GM18505 (cell line): ENCODE measurements around the gene RAB24.

Experiments used
- ATAC-seq: cut with Tn5 transposase; IDR thresholded peaks from one replicate; pipeline ENCODE4 v1.9.1; 2021; ENCODE audit not compliant: unreplicated experiment
- POLR2A ChIP-seq: IDR thresholded peaks from 4 replicates; pipeline ENCODE4 v1.6.1; 2011; ENCODE audit warnings: borderline replicate concordance; ENCODE audit not compliant: insufficient read depth, insufficient read length; ENCODE audit errors: extremely low read depth

RAB24 gene

DNA sequence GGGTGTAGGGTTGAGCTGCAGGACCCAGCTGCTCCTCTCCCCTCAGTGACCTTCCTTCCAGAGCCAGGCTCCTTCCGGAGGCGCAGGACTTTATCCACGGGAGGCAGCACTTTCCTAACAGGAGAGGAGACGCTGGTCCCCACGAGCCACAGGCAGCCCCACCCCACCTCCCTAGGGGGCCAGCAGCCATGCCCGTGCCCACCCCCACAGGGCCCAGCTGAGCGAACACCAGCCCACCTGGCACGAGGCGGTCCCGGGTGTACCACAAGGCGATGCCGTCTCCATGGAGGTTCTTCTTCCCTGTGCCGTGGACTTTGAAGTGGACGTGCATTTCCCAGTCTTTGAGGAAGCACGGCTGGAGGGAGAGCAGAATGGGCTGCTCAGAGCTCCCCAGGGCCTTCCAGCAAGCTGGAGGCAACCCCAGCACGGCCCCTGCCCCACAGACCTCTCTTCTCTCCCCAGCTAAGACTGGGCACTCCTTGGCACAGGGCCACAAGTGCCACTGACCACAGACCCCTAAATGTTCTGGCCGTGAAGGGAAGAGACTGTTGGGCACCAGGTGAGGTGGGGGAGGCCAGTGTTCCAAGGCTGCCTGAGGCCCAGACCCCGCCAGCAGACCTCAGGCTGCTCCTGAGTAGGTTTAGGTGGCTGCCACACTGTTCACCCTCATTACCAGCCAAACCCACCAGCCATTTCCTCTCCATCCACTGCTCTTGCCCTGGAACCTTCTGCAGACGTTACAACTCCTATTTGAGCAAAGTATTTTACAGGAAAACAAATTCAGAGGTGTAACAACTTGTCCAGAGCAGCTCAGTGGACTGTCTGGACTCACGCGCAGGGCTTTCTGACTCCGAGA, 35.0 kb upstream of the RAB24 start:
- no peak for ATAC-seq
- TF ChIP-seq POLR2A: no peak

DNA sequence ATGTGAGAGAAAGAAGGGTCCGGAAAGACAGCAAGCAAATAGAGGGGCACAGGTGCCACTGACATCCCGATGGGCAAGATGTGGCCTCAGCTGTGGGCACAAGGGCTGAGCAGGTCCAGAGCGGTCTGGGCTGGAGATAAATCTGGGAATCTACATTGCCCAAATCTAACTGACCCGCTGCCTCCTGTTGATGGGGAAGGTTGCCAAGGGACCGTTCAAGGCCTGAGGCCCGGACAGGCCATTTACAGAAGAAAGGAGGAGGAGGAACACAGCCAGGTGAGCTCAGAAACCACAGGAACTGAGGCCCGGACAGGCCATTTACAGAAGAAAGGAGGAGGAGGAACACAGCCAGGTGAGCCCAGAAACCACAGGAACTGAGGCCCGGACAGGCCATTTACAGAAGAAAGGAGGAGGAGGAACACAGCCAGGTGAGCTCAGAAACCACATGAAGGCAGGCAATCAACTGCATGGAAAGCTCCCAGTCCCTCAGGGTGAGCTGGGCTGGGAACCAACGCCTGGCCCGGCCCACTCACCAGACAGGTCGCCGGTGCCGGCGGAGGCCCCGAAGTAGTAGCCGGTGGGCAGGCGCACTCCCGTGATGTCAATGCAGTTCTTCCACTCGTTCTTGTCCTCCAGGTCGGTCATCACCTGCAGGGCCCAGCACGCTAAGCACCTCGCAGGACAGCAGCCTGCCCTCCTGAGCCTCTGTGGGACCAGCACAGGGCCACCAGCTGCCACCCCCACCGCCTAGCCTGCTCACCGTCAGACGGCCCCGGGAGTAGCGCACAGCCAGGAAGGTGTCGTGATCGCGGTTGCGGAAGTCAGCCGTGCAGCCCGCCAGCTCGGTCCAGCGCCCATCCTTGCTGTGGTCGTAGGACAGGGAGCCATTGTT, 33.3 kb upstream of the RAB24 start:
- ATAC-seq: no peak
- TF ChIP-seq POLR2A: no peak

DNA sequence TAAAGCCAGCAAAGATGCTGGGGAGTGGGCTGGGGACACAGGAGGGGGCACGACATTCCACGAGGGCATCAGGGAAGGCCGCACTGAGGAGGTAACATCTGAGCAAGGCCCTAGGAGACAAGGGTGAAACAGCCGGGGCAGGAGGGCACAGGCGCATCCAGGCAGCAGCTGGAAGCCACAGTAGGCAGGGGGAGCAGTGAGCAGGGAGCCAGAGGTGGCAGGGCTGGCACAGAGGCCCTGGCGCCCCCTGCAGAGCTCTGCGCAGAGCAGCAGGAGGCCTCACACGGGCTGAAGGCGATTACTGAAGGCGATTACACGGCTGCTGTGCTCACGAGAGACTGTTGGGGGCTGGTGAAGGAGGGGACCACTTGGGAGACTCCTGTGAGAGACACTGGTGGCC, 32.6 kb upstream of the RAB24 start:
- TF ChIP-seq POLR2A: no peak
- ATAC-seq: no peak

DNA sequence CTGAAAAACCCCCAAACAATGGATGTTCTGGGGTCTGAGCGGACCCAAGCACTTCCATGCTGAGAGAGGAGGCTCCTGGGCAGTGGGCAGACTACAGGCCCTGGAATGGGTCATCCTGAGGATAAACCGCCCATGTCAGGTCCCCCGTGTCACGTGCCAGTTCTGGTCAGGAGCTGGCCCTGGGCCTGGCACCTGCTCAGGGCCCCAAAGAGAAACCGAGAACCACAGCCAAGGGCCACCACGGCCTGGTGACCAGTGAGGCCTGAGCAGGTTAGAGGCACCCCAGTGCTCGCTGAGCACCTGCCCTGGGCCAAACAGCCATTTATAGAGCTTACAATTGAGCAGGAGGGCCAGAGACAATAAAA, 32.2 kb upstream of the RAB24 start:
- ATAC-seq: no peak
- no peak for TF ChIP-seq POLR2A

DNA sequence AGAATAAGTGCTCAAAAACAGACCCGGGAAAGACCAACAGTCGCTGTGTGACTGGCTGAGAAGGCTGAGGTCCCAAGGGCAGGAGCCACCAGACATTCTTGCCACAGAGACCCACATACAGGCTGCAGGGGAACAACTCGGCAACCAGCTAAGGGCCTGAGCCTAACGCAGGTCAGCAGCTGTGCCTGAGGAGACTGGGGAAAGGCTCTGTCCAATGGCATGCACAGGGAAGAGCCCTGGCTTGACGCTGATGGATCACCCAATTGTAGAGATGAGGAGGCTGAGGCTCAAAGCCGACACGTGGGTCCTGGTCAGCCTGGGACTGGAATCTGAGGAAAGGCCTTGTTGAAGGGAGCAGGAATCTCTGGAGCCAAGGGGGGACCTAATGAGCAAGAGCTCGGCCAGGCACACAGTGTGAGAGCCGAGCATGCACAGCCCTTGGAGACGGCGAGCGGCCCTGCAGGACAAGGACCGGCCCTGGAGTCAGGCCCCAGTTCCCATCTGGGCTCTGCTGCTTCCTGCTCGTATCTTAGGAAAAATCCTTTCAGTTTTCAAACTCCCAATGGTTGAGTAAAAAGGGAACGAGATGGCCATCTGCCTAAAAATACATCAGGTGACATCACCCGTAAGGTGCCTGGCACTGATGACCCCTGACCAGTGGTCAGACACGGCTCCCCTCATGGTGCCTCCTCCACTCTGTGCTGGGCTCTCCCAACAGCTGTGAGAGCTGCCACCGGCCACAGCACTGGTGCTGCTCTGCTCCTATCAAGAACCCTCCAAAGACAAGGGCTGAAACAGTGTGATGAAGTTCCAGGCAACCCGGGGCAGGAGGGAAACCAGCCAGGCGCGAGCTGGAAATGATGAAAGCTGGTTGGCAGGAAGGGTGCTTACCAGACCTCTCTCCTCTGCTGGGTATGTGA, 31.5 kb upstream of the RAB24 start:
- ATAC-seq: no peak
- TF ChIP-seq POLR2A: no peak

DNA sequence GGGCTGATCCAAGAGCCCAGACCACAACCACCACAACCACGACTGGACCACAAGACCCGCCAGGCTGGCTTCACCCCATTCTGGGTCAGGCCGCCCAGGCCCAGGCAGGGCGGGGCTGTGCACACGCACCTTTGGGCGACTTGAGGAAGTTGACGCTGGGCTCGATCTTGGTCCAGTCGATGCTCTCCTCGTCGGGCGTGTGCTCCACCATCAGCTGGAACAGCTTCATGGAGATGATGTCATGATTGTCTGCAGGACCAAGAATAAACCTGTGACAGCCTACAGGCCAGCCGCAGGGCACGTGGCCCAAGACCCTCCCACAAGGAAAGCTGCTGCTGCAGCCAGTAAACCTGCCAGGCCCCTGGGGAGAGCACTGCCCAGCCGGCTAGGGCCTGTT, 30.6 kb upstream of the RAB24 start:
- no peak for TF ChIP-seq POLR2A
- ATAC-seq: no peak

DNA sequence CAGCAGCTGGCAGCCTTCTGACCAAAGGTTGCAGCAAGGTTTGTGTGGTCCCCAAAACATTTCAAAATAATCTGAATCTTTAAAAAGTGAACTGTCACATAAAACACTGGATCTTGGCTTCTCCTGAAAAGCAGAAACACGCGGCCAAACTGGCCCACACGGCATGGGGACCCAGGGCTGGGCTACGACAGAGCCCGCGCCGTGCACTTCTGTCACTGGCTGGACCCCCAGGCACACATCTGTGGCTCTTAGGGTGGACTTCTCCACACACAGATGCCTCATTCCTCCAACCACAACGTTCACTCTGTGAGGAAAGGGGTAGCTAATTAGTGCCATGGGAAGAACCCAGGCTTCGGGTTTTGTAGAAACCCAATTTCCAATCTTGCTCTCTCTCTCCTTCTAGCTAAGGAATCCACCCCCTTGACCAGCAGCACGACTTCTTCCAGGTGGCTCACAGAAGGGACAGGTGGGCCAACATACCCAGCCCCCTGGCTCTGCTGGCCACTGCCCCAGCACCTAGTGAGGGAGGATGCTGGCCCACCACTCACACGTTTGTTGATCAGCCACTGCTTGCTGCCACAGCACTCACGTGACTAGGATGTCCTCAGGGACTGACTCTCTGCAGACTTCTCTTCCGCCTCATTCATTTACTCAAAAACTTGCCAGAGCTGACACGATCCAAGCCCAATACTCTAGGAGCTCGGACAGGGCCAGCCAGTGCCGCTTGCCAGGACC, 30.1 kb upstream of the RAB24 start:
- ATAC-seq: no peak
- no peak for TF ChIP-seq POLR2A

DNA sequence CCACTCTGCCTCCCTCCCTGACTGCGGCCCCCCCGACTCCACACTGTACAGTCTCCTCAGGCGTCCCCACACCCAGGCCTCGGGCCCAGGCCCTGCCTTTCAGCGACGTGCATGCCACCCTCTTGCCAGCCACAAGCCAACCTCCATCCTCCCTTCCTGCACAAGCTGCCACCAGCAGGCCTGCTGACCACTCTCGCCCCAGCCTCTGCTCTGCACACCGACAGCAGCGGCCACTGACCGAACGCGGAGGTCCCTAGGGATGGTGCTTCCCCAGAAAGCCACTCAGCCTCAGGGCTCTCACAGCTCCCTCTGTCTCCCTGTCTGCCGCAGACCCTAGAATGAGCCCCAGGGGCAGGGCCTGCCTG, 29.4 kb upstream of the RAB24 start:
- no peak for ATAC-seq
- TF ChIP-seq POLR2A: no peak

DNA sequence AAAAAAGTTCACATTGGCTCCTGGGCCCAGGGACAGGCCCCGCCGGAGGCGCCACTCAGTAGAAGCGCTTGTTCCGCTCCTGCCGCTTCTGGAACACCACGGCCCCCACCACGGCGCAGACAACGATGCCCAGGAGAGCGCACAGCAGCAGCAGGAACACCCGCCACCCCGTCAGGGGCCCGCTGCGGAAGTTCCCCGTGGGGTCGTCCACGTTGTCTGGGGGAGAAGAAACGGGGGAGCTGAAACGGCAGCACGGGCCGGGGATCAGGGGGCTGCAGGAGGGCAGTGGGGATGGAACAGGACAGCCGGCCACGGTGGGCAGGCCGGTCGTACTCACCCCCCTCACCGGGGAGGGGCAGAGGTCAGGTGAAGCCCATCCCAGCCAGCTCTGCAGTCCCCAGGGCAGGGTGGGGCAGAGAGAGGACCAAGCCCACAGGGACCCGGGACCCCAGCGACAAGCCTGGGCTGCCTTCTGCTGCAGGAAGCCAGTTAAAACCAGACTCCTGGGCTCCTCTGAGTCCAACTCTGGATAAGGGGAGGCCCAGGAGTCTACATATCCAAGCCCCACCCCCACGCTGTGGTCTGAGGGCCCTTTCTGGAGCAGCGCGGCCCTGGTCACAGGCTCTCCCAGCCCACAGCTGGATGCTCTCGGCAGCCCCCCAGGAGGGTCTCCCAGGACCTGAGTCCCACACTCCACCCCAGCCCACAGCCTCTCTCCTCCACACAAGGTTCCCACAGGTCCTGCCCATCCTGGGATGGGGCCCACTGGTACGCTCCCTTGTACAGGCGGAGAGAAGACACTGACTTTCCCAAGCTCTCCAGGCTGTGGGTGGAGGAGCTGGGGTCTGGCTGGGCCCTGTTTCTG, 28.7 kb upstream of the RAB24 start:
- no peak for TF ChIP-seq POLR2A
- ATAC-seq: no peak

DNA sequence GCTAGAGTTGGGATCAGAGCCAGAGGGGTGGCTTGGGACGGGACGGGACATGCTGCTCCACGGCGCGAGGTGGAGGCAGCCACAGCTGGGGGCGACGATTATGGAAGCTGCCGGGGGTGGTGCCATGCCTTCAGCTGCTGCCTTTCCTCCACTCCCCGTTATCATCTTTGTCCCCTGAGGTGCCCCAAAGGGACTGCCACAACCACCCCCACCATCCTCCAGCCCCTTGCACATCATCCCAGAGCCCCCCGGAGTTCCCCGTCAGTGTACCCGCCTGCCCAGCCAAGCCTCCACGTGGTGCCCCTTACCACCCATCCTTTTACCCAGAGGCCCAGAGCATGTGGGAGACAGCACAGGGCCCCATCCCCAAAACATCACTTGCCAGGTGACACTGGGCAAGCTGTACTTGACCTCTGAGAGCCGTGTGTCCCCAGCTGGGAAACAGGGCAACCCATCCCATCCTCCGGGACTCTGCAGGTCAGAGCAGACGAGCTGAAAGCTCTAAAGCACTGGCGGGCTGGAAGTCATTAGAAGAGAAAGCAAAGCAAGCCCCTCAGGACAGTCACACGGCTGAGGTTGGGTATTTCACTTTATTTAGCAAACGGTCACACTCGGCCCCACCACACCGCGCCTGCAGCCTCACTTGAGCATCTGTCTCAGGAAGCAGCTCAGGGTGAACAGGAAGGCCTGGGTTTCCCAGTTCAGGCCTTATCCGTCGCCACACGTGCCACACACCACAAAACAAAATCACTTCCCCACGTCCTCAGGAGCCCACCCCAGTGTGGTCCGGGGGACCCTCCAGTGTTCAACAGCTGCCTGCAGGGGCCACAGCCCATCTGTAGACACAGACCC, 27.7 kb upstream of the RAB24 start:
- no peak for TF ChIP-seq POLR2A
- no peak for ATAC-seq

DNA sequence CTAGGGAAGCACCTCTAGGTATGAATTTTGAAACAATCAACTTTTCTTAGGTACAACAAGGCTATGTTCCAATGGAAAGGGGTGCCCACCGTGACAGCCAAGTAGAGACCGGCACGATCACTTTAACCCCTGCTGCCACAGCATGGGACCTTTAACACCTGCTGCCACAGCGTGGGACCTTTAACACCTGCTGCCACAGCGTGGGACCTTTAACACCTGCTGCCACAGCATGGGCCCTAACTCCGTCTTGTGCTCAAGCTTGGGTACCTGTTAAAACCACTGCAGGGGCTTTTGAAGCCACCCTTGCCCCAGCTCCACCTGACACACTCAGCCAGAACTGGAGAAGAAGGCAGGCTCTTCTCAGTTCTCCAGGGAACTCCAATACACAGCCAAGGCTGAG, 26.4 kb upstream of the RAB24 start:
- ATAC-seq: no peak
- TF ChIP-seq POLR2A: no peak
